Measurements from ENCODE around the gene SEMA4D. TPM values are rescaled to one million over a fixed set of nuclear protein-coding genes. Genes with fewer than 3 reads are reported as not detected.

SEMA4D gene
- total RNA-seq, 4 donors from 2014 or later = 1.5 to 27.8 (median 11.6) TPM

GRCh38 chr9:89465726-89466308 is 32.1 kb downstream of the SEMA4D start:
- intact Hi-C loops (cut with DNase I; ENCODE audit: low total_unique reads) = no loop called here
- no peak for DNase-seq
- no peak overlapping the region for H3K27ac ChIP-seq
- H3K9me3 ChIP-seq = no peaks in the 10 kb centered on the region
- no peaks in the 10 kb centered on the region for H3K27me3 ChIP-seq
- no peaks in the 10 kb centered on the region for H3K36me3 ChIP-seq
- H3K4me1 ChIP-seq = no peaks in the 10 kb centered on the region
- no peak overlapping the region for H3K4me3 ChIP-seq
- no peak for TF ChIP-seq POLR2A (IDR thresholded peaks at IDR 0.05)
- TF ChIP-seq CTCF (IDR thresholded peaks at IDR 0.05) = no peak

- no peaks in the 10 kb centered on the region for H3K9me3 ChIP-seq
- TF ChIP-seq POLR2A (IDR thresholded peaks at IDR 0.05) (no peak), CTCF (IDR thresholded peaks at IDR 0.05) (no peak)
- DNase-seq = no peak
- H3K4me3 ChIP-seq = no peak overlapping the region
- H3K27me3 ChIP-seq = no peaks in the 10 kb centered on the region
- no peaks in the 10 kb centered on the region for H3K4me1 ChIP-seq
- no peak overlapping the region for H3K27ac ChIP-seq
- intact Hi-C loops (cut with DNase I; ENCODE audit: low total_unique reads) = no loop called here
- no peaks in the 10 kb centered on the region for H3K36me3 ChIP-seq
Measured at GRCh38 chr9:89465001-89465451, 32.9 kb downstream of the SEMA4D start.

GRCh38 chr9:89464300-89464901 is 33.5 kb downstream of the SEMA4D start:
- DNase-seq = no peak
- Histone ChIP-seq H3K27me3 (no peaks in the 10 kb centered on the region), H3K36me3 (no peaks in the 10 kb centered on the region), H3K9me3 (no peaks in the 10 kb centered on the region), H3K4me1 (no peaks in the 10 kb centered on the region), H3K27ac (no peak overlapping the region), H3K4me3 (no peak overlapping the region)
- TF ChIP-seq CTCF (IDR thresholded peaks at IDR 0.05) (no peak), POLR2A (IDR thresholded peaks at IDR 0.05) (no peak)
- intact Hi-C loops (cut with DNase I; ENCODE audit: low total_unique reads) = no loop called here

- Histone ChIP-seq H3K4me1 (no peaks in the 10 kb centered on the region), H3K27ac (no peak overlapping the region)
- TF ChIP-seq POLR2A (IDR thresholded peaks at IDR 0.05) (no peak), CTCF (IDR thresholded peaks at IDR 0.05) (no peak)
Measured at GRCh38 chr9:89462817-89463683, 34.9 kb downstream of the SEMA4D start.

GRCh38 chr9:89462199-89462598 is 35.7 kb downstream of the SEMA4D start:
- TF ChIP-seq POLR2A (IDR thresholded peaks at IDR 0.05) = no peak
- no peak for TF ChIP-seq CTCF (IDR thresholded peaks at IDR 0.05)
- Histone ChIP-seq H3K4me1 (no peaks in the 10 kb centered on the region), H3K27ac (no peak overlapping the region), H3K4me3 (no peak overlapping the region), H3K9me3 (no peaks in the 10 kb centered on the region), H3K27me3 (no peaks in the 10 kb centered on the region), H3K36me3 (no peaks in the 10 kb centered on the region)
- intact Hi-C loops (cut with DNase I; ENCODE audit: low total_unique reads) = no loop called here
- DNase-seq = no peak

More at GRCh38 chr9:89462817-89463683, 34.9 kb downstream of the SEMA4D start:
- Histone ChIP-seq H3K9me3 (no peaks in the 10 kb centered on the region), H3K36me3 (no peaks in the 10 kb centered on the region), H3K4me3 (no peak overlapping the region), H3K27me3 (no peaks in the 10 kb centered on the region)
- intact Hi-C loops (cut with DNase I; ENCODE audit: low total_unique reads) = no loop called here
- no peak for DNase-seq

All from uterus (tissue), 4 donors.